22Rv1 (cell line): ENCODE results near the gene LEFTY2.

Source experiments
- CTCF ChIP-seq: fragments of 450-650 bp; IDR thresholded peaks from 2 replicates; pipeline ENCODE4 v1.5.1; 2017; ENCODE audit warnings: mild to moderate bottlenecking
- ZFX ChIP-seq: fragments of 450-650 bp; IDR thresholded peaks from 2 replicates; pipeline ENCODE4 v1.6.1; 2017; ENCODE audit warnings: antibody characterized with exemption, borderline replicate concordance

- TF ChIP-seq CTCF (no peak), ZFX (no peak)
Measured at GRCh38 chr1:225981714-225982113, 40.7 kb upstream of the LEFTY2 start.
